Raji (cell line): ENCODE measurements around the gene PRSS22.

Source experiments
- POLR2A ChIP-seq: IDR thresholded peaks from 2 replicates; pipeline ENCODE4 v1.6.1; 2011; ENCODE audit warnings: low read depth, low read length, control low read depth; ENCODE audit not compliant: insufficient read depth

The PRSS22 gene

GRCh38 chr16:2818272-2818876 lies 39.6 kb downstream of the PRSS22 start:
- no peak for TF ChIP-seq POLR2A

DNA sequence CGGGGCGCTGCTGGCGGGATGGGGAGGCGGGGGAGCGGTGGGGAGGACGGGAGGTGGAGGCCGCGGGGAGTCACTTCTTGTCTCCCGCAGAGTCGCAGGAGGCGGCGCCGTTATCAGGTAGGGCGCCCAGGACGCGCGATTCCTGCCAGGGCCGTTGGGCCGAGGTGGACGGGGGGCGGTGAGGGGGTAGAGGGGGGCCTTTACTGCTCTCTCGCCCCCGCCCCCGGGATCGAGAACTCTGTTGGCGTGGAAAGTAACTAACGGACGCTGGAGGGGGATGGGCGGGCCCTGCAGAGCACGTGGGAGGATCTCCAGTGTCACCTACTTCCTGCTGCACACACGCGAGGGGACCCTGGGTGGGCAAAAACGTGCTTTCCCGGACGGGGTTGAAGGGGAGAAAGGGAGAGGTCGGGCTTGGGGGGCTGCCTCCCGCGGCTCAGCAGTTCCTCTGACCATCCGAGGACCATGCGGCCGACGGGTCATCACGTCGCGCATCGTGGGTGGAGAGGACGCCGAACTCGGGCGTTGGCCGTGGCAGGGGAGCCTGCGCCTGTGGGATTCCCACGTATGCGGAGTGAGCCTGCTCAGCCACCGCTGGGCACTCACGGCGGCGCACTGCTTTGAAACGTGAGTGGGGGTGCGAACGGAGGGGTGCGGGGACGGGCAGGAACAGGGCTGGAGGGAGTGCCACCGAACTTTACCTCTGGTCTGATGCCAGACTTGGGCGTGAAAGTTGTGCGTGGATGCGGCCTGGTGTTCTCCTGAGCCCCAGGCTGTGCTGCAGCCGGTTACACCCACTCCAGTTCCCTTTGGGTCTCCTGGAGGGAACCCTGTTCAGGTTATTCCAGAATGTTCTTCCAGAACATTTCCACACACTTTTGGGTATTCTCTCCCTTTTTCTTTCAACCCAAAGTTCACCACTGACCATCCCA lies 40.4 kb downstream of the PRSS22 start:
- TF ChIP-seq POLR2A: no peak

DNA sequence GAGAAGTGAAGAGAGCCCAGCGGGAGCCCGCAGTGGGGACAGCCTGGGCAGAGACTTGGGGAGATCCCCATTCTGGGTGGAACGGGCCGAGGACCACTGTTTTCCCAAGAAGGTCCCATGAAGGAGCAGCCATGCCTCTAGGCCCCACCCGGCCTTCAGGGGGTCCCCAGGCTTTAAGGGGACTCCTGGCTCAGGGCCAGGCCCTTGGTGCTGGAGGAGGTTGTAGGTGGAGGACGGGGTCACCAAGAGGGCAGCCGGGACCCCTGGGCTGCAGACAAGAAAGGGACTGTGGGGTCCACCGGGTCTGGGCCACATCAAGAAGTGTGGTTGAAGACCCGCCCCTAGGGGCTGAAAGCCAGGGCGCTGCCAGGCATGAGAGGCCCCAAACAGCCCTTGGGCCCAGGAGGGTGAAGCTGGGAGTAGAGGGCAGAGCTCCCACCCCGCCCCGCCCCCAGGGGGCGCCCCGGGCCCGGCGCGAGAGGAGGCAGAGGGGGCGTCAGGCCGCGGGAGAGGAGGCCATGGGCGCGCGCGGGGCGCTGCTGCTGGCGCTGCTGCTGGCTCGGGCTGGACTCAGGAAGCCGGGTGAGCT lies 41.1 kb downstream of the PRSS22 start, which contains the start of gene PRSS21:
PRSS21 (plus strand) TSS at position 487 of the 589 bp plus-strand sequence; CDS start at position 519, 32 bp downstream.
- no peak for TF ChIP-seq POLR2A

DNA sequence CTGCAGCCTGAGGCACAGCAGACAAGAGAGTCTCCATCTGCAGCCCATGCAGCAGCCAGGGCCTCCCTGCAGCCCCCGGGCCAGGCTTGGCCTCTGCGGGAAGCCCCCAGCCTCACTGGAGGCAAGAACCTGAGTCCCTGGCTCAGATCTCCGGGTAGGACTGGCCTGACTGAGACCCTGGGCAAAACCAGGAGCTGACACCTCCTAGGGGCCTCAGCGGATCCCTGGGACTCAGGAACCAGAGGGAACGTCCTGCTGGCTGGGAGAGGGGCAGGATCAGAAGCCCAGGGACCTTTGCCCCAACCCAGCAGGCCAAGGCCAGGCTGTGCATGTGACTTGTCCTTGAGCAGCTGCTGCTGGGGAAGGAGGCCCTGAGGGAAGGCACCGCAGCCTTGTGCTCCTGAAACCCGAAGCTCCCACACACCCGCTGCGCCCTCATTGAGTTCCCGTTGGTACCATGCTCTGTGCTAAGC lies 42.6 kb downstream of the PRSS22 start:
- TF ChIP-seq POLR2A: no peak

- no peak for TF ChIP-seq POLR2A
Measured at GRCh38 chr16:2814551-2815298, 43.2 kb downstream of the PRSS22 start.

GRCh38 chr16:2813771-2814221 lies 44.2 kb downstream of the PRSS22 start:
- TF ChIP-seq POLR2A: no peak

- TF ChIP-seq POLR2A: no peak
Measured at GRCh38 chr16:2811703-2812471, 46.1 kb downstream of the PRSS22 start.

GRCh38 chr16:2810651-2811050 lies 47.3 kb downstream of the PRSS22 start:
- TF ChIP-seq POLR2A: no peak

DNA sequence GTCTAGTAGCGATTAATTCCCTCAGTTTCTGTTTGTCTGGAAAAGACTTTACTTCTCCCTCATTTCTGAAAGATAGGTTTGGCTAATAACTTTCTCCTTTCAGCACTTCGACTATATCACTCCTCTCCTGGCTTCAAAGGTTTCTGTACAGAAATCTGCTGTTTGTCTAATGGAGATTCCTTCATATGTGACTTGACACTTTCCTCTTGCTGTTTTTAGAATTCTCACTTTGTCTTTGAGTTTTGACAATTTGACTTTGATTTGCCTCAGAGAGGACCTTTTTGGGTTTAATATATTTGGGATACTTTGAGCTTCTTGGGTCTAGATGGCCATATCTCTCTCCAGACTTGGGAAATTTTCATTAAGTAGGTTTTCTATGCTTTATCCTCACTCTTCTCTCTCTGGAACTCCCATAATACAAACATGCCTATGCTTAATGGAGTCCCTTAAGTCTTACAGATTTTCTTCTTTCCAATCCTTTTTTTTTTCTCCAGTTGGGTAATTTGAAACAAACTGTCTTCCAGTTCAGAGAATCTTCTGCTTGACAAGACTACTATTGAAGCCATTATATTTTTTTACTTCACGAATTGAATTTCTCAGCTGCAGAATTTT lies 48.7 kb downstream of the PRSS22 start:
- TF ChIP-seq POLR2A: no peak

DNA sequence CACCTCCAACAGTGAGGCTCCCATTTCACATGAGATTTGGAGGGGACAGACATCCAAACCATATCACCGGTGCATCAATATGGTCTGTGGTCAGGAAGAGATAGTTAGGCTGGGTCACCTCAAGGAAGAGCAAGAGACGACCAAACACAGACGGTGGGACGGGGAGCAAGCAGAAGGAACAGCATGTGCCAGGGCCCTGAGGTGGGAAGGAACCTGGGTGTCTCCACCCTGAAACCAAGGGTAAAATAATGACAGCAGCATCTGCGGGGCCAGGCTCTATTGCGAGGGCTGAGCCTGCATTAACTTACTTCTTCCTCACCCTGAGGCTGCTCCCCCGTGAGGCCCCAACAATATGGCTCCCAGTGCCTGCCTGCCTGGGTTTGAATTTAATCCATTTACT lies 49.8 kb downstream of the PRSS22 start:
- no peak for TF ChIP-seq POLR2A

DNA sequence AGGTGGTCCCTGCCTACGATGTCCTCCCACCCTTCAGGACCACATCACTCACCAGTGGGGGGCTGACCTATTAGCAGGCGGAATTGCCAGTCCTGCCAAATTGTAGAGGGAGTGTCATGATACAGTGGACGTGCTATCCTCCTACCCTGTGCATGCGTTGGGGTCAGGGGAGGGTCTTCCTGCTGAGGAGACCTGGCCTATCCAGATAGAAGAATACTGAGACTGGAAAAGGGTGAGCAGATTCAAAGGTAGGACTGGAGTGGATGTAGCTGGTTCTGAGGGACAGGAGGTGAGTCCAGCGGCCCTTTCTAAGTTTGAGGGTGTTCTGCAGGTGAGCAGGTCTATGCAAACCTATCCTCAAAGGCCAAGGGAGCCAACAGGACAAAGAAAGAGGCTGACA lies 51.7 kb downstream of the PRSS22 start:
- TF ChIP-seq POLR2A: no peak

- no peak for TF ChIP-seq POLR2A
Measured at GRCh38 chr16:2804728-2805127, 53.2 kb downstream of the PRSS22 start.

DNA sequence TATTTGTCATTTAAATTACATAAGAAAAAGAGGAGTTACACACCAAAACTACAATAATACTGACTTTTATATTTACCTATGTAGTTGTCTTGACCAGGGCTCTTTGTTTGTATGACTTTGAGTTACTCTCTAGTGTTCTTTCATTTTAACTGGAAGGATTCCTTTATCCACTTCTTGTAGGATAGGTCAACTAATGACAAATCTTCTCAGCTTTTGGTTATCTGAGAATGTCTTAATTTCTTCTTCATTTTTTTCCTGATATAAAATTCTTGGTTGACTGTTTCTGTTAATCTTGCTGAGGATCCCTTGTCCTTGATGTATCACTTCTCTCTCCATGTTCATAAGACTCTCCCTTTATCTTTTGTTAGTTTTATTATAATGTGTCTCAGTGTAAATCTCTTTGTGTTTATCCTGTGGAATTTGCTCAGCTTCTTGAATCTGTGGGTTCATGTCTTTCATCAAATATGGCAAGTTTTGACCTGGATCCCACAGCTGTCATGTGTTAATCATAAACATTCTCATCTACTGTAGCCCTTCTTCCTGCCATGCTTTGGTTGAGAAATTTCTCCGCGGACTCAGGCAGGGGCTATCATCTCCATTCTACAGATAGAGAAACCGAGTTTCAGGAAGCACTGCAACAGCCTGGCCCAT lies 54.3 kb downstream of the PRSS22 start:
- no peak for TF ChIP-seq POLR2A
